ENCODE data around the gene ACAP2.
"Not testable (repeated sequence)": the region's sequence is repeated elsewhere in the genome, so short reads cannot be mapped to it uniquely, and the experiment has no call there.

ACAP2 gene

GRCh38 chr3:195240171-195240701 lies 202.6 kb downstream of the ACAP2 start:
- DNase-seq, result no peak

GRCh38 chr3:195239121-195239520 lies 203.7 kb downstream of the ACAP2 start:
- no peak for DNase-seq

DNA sequence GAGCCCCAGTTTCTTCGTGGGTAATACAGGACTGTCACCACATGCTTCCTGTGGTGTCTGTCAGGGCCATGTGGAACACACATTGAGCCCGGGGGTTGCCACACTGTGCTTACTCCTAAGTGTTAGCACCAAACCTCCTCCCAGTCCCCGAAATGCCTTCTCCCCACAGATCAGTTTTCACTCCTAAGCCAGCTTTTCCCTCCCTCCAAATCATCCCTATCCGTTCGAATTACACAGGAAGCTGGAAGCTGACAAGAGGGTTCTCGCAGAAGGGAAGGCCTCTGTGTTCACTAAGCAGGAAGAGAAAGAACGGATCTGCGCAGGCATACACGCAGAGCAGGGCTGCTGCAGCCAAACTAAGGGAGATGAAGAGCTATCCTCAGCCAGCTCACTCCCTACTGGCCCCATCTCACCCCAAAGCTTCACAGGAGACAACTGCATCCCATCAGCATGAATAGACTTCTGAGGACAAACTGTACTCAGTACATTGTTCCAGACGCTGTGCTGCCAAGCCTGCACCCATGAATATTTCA lies 204.2 kb downstream of the ACAP2 start:
- no peak for DNase-seq

- no peak for DNase-seq
Observed at GRCh38 chr3:195238081-195238571, 204.7 kb downstream of the ACAP2 start.

GRCh38 chr3:195236801-195237570 lies 205.8 kb downstream of the ACAP2 start:
- DNase-seq, result no peak

DNA sequence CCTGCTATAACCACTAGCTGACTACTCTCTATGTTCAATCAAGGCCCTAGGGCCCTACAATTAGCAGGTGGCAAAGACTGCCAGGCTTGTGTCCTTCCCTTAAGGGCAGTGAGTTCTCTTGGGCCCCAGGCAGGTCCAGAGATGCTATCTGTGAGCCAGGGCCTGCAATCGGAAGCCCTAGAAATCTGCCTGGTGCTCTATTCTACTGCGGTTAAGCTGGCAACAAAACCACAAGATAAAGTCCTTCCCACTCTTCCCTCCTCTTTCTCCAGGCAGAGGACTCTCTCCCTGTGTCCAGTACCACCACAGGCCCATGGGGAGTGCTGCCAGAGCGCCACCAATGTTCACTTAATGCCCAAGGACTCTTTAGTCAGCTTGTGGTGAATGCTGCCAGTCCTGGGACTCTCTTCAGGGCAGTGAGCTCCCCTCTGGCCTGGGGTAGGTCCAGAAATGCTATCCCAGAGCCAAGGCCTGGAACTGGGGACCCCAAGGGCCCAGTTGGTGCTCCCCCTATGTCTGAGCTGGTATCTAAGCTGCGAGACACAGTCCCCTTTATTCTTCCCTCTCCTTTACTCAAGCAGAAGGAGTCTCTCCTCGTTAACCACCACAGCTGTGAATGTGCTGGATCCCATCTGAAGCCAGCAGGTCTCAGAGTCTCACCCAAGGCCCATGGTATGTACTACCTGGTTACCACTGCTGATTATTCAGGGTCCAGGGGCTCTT lies 206.6 kb downstream of the ACAP2 start:
- no peak for DNase-seq

GRCh38 chr3:195230244-195230643 lies 212.6 kb downstream of the ACAP2 start:
- no peak for DNase-seq

- not testable (repeated sequence) for DNase-seq
Observed at GRCh38 chr3:195228886-195229285, 213.9 kb downstream of the ACAP2 start.

DNA sequence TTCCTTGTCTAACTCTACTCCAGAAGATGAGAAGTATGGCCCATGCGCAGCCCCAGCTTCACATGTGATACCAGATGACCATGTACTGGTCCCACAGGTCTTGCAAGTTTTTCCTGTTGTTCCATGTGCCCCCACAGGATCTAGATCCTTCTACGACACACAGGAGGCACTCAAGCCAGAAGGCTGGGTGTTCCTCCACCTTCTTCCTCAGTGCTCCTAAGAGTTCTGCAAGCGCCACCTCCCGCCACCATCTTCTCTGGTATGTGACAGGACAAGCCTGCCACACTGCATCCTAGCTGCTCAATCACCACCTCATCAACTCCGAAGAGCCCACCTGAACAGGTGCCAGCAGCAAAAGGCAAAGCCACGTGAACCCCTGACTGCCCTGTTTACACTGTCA lies 214.9 kb downstream of the ACAP2 start:
- DNase-seq, result no peak

DNA sequence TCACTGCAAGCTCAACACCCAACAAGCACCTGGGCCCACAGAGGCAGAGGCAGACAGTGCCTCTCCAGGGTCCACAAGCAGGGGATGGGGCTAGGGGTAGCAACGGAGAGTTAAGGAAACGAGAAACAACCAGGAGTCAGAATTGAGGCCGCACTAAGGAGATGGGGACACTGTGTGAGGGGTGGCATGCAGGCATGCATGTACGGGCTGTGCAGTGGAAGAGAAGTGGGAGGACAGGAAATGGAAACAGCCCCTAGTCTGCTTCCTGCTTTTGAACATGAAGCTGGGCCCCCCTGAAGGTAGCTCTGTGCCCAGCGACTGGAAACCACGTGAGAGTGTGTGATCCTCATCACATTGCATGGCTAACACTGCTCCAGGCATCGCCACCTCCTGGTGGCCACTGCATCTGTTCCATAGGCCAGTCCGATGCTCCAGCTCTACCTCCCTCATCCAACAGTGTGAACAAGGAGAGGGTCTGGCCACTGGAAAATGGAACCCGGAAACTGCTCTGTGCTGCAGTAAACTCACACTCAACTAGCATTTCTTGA lies 215.8 kb downstream of the ACAP2 start:
- peak; percentile 11 for DNase-seq

DNA sequence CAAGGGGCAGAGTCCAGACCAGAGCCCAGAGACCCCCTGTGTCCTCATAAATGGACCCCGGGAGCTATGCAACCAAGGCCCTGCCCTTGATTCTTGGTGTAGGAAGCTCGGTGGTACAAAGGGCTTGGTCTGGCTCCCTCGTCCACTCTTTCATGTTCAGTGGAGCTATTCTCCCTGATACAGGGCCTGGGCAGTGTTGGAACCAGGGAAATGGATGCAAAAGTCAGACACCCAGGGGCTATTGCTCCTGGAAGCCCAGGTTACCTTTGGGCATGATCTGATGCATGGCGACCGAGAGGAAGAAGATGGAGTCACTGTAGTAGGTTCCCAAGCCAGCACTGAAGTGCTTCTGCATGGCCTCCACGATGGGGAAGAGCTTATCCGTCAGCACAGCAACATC lies 216.4 kb downstream of the ACAP2 start:
- no peak for DNase-seq

DNA sequence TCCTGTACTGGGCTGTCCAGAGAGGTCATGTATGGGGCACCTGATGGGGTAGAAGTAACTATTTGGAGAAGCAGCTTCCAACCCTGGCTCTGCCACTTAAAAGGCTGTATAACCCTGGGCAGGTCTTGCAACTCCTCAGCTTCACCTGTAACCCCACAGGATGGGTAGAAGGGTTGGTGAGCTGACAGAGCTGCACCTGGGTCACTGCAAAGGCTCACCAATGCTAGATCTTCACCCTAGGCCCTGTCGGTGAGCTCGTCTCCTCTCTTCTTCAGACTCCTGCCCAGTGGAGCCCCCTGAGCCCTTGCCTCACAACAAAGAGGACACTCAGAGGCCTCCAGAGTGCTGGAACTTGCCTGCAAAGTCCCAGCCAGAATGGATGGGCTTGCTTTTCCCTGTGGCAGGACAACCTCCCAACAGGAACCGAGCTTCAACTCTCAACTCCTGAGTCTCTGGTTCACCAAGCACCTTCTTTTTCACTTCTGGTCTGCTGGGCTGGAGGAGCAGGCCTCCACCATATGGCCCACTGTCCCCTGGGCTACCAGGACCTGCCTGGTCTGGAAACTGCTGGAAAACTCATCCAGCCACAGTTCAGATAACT lies 217.7 kb downstream of the ACAP2 start:
- DNase-seq, result no peak
